DOHH2 (cell line): ENCODE results near the gene THEMIS2.

Experiments
- CTCF ChIP-seq: fragments of 200-600 bp; sonication (generic); IDR thresholded peaks from one replicate; pipeline ENCODE4 v1.5.1; 2014; ENCODE audit warnings: antibody characterized with exemption, mild to moderate bottlenecking, low read depth, low read length; ENCODE audit not compliant: poor library complexity, severe bottlenecking
- EZH2phosphoT487 ChIP-seq: fragments of 200-600 bp; sonication (generic); IDR thresholded peaks from 2 replicates; pipeline ENCODE4 v1.6.1; 2017; ENCODE audit warnings: borderline replicate concordance, mild to moderate bottlenecking, antibody characterized with exemption, low read length, moderate library complexity, mixed read lengths

- TF ChIP-seq CTCF (no peak), EZH2phosphoT487 (no peak)
Observed at GRCh38 chr1:27886744-27887143, 14.4 kb downstream of the THEMIS2 start.
